ENCODE data around the gene KRTAP5-8. TPM values are rescaled to one million over a fixed set of nuclear protein-coding genes. Genes with fewer than 3 reads are reported as not detected.
A peak's percentile ranks its signal among the peaks of the same experiment; 100 is the strongest.
"Not testable (repeated sequence)": the region's sequence is repeated elsewhere in the genome, so short reads cannot be mapped to it uniquely, and the experiment has no call there.

The KRTAP5-8 gene, protein sequence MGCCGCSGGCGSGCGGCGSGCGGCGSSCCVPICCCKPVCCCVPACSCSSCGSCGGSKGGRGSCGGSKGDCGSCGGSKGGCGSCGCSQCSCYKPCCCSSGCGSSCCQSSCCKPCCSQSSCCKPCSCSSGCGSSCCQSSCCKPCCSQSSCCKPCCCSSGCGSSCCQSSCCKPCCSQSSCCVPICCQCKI
- total RNA-seq (not detected in 2 replicates), polyA plus RNA-seq (0.14 and 0.17 TPM in 2 replicates), polyA minus RNA-seq (not detected in 2 replicates), Bru-seq, nascent RNA (not detected), BruChase-seq, experiment 1, labeled RNA remaining after a 6-hour chase (percentile 31 among the genes with signal in this experiment), BruChase-seq, experiment 2, labeled RNA remaining after a 2-hour chase (not detected)
- 0.06 TPM in 1 of 2 replicates, not detected in the other for polyA plus RNA-seq (2011; cell fraction: cytosol; rRNA removed)
- 0.55 and 0.70 TPM in 2 replicates for polyA plus RNA-seq (2011; cell fraction: nucleus; rRNA removed)
- not detected in 2 replicates for polyA plus RNA-seq (2012)
- polyA minus RNA-seq (2011; cell fraction: cytosol; rRNA and poly(A)+ RNA removed) = not detected
- polyA minus RNA-seq (2011; cell fraction: nucleus; rRNA and poly(A)+ RNA removed) = not detected in 2 replicates
- long read RNA-seq = 0 reads

DNA sequence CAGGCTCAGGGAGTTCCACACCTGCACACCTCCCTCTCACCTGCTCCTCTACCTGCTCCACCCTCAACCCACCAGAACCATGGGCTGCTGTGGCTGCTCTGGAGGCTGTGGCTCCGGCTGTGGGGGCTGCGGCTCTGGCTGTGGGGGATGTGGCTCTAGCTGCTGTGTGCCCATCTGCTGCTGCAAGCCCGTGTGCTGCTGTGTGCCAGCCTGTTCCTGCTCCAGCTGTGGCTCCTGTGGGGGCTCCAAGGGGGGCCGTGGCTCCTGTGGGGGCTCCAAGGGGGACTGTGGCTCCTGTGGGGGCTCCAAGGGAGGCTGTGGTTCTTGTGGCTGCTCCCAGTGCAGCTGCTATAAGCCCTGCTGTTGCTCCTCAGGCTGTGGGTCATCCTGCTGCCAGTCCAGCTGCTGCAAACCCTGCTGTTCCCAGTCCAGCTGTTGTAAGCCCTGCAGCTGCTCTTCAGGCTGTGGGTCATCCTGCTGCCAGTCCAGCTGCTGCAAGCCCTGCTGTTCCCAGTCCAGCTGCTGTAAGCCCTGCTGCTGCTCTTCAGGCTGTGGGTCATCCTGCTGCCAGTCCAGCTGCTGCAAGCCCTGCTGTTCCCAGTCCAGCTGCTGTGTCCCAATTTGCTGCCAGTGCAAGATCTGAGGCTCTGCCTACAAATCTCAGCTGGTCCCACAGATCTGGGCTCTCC, at the start of gene KRTAP5-8:
TSS of gene KRTAP5-8 (plus strand) at position 49 of the 689 bp plus-strand sequence. CDS start at position 80, 31 bp downstream.
- H3K27ac ChIP-seq (ENCODE audit: insufficient read depth, low read depth, low read length); H3K9me3 ChIP-seq (replicated peaks; ENCODE audit: control insufficient read depth, insufficient read depth, low read length); H3K79me2 ChIP-seq (ENCODE audit: control insufficient read depth, insufficient read depth, low read length); H3K4me3 ChIP-seq (replicated peaks in 1 of 3; ENCODE audit: insufficient read depth in 1 of 3, low read depth in 1 of 3, low read length in 3 of 3); H3K9ac ChIP-seq (replicated peaks; ENCODE audit: extremely low read depth, insufficient read depth, low read length); dilution Hi-C loops (cut with MboI; ENCODE audit: extremely low pct_ligation_motif_present, low sequenced_read_pairs); H3K4me2 ChIP-seq (ENCODE audit: insufficient read depth, low read length); BruUV-seq (replicated peaks); H3K27me3 ChIP-seq (ENCODE audit: control insufficient read depth in 2 of 2, insufficient read depth in 2 of 2, low read length in 2 of 2); POLR2A ChIA-PET; H4K20me1 ChIP-seq (replicated peaks; ENCODE audit: control insufficient read depth, extremely low read depth, insufficient read depth, low read length); H3K4me1 ChIP-seq (ENCODE audit: control insufficient read depth, extremely low read depth, insufficient read depth, low read length); CTCF ChIA-PET; DNase-seq (ENCODE audit: low read depth, low spot score); intact Hi-C loops (cut with micrococcal nuclease); H3K36me3 ChIP-seq (ENCODE audit: control insufficient read depth in 2 of 2, extremely low read depth in 1 of 2, insufficient read depth in 2 of 2, low read length in 2 of 2); H3K9me1 ChIP-seq (replicated peaks; ENCODE audit: control insufficient read depth, extremely low read depth, insufficient read depth, low read length); H2AFZ ChIP-seq (ENCODE audit: low read depth, low read length); FAIRE-seq: not testable (repeated sequence)

DNA sequence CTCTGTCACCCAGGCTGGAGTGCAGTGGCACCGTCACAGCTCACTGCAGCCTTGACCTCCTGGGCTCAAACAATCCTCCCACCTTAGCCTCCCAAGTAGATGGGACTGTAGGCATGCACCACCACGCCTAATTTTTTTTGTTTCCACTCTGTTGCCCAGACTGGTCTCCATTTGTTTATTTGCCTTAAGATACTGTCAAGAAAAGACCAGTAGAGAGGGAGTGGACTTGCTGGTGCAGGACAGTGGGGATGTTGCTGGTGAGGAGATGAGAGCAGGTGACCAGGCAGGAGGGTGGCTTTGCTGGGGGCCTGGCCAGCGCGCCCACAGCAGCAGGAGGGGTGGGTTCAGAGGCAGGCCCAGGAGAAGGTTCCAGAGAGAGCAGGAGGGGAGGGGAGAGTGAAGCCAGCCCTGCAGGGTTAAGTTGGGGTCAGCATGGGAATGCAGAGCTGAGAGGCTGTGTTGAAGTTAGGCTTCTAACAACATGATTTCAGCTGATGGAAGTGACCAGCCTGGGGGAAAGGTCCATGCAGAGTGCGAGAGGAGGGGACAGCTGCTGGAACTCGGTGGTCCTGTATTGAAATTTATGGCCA, 49.0 kb upstream of the KRTAP5-8 start:
- H4K20me1 ChIP-seq (replicated peaks; ENCODE audit: control insufficient read depth, extremely low read depth, insufficient read depth, low read length) = no peaks in the 10 kb centered on the region
- no peaks in the 10 kb centered on the region for H3K9me1 ChIP-seq (replicated peaks; ENCODE audit: control insufficient read depth, extremely low read depth, insufficient read depth, low read length)
- H2AFZ ChIP-seq (ENCODE audit: low read depth, low read length) = no peak overlapping the region
- intact Hi-C loops (cut with micrococcal nuclease) (loop anchor here (2.0 to 10.0 kb wide), 2 partner anchors 36 to 96 kb away; partner anchors contain the start of genes KRTAP5-11 and NADSYN1), dilution Hi-C loops (cut with MboI; ENCODE audit: extremely low pct_ligation_motif_present, low sequenced_read_pairs) (no loop called here)
- peak; percentile 8 for FAIRE-seq
- no peak overlapping the region for H3K4me3 ChIP-seq (replicated peaks in 1 of 3; ENCODE audit: insufficient read depth in 1 of 3, low read depth in 1 of 3, low read length in 3 of 3)
- no peak overlapping the region for H3K4me2 ChIP-seq (ENCODE audit: insufficient read depth, low read length)
- ChIA-PET CTCF (interaction anchor here (1.0 to 1.8 kb wide), 5 partner anchors 36 to 91 kb away, joined by 3 to 9 read pairs (median 7); partner anchors contain the start of gene NADSYN1), POLR2A (interaction anchor here (1.0 kb wide), 1 partner anchor 36 kb away, joined by 3 read pairs; the partner anchor contains the start of gene NADSYN1)
- peak; percentile 7 for DNase-seq (ENCODE audit: low read depth, low spot score)
- no peaks in the 10 kb centered on the region for H3K79me2 ChIP-seq (ENCODE audit: control insufficient read depth, insufficient read depth, low read length)
- BruUV-seq (replicated peaks) = no TSS peak
- H3K27ac ChIP-seq (ENCODE audit: insufficient read depth, low read depth, low read length) = peak overlapping the region; percentile 78
- H3K27me3 ChIP-seq (ENCODE audit: control insufficient read depth in 2 of 2, insufficient read depth in 2 of 2, low read length in 2 of 2) = no peaks in the 10 kb centered on the region
- TF ChIP-seq, protein P1, sequence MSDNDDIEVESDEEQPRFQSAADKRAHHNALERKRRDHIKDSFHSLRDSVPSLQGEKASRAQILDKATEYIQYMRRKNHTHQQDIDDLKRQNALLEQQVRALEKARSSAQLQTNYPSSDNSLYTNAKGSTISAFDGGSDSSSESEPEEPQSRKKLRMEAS (IDR thresholded peaks at IDR 0.05; ENCODE audit: insufficient read depth, insufficient read length) = no peak
- TF ChIP-seq EZH2 (IDR thresholded peaks at IDR 0.05; ENCODE audit: borderline replicate concordance, low read depth, low read length, severe bottlenecking) = no peak
- TF ChIP-seq, protein P2, sequence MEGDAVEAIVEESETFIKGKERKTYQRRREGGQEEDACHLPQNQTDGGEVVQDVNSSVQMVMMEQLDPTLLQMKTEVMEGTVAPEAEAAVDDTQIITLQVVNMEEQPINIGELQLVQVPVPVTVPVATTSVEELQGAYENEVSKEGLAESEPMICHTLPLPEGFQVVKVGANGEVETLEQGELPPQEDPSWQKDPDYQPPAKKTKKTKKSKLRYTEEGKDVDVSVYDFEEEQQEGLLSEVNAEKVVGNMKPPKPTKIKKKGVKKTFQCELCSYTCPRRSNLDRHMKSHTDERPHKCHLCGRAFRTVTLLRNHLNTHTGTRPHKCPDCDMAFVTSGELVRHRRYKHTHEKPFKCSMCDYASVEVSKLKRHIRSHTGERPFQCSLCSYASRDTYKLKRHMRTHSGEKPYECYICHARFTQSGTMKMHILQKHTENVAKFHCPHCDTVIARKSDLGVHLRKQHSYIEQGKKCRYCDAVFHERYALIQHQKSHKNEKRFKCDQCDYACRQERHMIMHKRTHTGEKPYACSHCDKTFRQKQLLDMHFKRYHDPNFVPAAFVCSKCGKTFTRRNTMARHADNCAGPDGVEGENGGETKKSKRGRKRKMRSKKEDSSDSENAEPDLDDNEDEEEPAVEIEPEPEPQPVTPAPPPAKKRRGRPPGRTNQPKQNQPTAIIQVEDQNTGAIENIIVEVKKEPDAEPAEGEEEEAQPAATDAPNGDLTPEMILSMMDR (IDR thresholded peaks at IDR 0.05; ENCODE audit: extremely low read depth in 1 of 2, insufficient read depth in 1 of 2, low read depth in 1 of 2, low read length in 2 of 2) = no peak
- TF ChIP-seq GATA2 (IDR thresholded peaks at IDR 0.05; ENCODE audit: insufficient read depth, insufficient read length, low read depth, low read length) = no peak
- no peak for TF ChIP-seq JUN (IDR thresholded peaks at IDR 0.05; ENCODE audit: borderline replicate concordance, insufficient read depth, insufficient read length, low read depth)
- no peak for TF ChIP-seq FOS (IDR thresholded peaks at IDR 0.05; ENCODE audit: borderline replicate concordance, insufficient read depth, low read length)
- TF ChIP-seq MYC (IDR thresholded peaks at IDR 0.05; ENCODE audit: low read depth, low read length) = no peak
- TF ChIP-seq POLR2A (IDR thresholded peaks at IDR 0.05; ENCODE audit: low read depth, low read length) = no peak
- TF ChIP-seq POLR2AphosphoS5 (IDR thresholded peaks at IDR 0.05; ENCODE audit: insufficient read depth, low read depth, low read length) = no peak
- peaks cover 3 to 39% of the 10 kb centered on the region in 2 experiments for H3K36me3 ChIP-seq (ENCODE audit: control insufficient read depth in 2 of 2, extremely low read depth in 1 of 2, insufficient read depth in 2 of 2, low read length in 2 of 2)
- no peaks in the 10 kb centered on the region for H3K9me3 ChIP-seq (replicated peaks; ENCODE audit: control insufficient read depth, insufficient read depth, low read length)
- H3K4me1 ChIP-seq (ENCODE audit: control insufficient read depth, extremely low read depth, insufficient read depth, low read length) = peaks cover 25% of the 10 kb centered on the region
- H3K9ac ChIP-seq (replicated peaks; ENCODE audit: extremely low read depth, insufficient read depth, low read length) = no peak overlapping the region
